ENCODE measurements around the gene CDH6.

The CDH6 gene

DNA sequence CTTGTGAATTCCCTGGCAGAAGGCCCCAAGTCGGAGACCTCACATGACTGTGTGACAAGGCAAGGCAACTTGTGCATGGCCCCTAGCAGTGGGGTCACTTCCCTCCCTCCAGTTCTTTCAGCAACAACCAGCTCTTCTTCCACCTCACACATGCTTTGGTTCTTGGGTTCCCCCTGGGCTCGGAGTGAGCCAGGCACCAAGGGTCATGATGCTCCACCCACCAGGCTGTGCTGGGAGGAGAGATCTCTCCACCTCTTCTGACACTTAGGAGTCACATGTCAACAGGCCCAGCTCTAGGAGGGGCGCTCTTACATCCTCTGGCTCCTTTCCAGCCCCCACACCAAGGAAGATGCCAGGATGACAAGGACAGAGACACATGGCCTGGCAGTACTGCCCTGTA lies 56.7 kb downstream of the CDH6 start:
- DNase-seq (ENCODE audit: low read depth in 2 of 2): no peak

DNA sequence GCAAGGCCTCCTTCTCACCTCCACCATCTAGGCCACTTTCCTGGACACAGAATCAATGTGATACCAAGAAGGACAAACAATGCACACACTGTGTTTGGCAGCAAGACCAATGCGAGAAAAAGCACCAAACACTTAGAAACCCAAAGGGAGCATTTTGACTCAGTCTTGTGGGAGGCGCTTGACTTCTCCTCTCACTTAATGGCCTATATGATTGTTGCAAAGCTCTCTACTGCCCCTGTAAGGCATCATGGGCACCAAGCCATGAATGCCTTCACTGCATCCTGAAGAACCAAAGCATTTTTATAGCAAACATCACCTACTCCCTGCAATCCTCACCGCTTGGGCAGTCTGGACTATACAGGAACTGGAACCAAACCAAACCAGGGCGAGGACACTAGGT lies 57.5 kb downstream of the CDH6 start:
- DNase-seq (ENCODE audit: low read depth in 2 of 2): no peak

DNA sequence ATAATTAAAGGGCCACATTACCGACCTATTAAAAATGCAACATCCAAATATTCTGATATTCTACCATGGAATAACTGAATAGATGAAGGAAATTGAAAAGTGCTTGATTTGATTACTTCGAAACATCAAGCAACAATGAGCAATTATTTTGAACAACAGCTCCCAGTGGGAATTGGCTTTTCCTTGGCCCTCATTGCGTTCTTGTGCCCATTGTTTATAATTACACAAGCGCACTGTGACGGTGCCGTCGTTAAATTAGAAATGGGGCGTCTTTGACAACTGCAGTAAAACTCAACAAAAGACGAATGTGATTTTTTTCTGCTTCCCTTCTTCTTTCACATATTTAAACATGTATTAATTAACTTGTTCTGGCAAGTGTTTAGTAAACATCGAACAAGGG lies 61.6 kb downstream of the CDH6 start:
- no peak for DNase-seq (ENCODE audit: low read depth in 2 of 2)

DNA sequence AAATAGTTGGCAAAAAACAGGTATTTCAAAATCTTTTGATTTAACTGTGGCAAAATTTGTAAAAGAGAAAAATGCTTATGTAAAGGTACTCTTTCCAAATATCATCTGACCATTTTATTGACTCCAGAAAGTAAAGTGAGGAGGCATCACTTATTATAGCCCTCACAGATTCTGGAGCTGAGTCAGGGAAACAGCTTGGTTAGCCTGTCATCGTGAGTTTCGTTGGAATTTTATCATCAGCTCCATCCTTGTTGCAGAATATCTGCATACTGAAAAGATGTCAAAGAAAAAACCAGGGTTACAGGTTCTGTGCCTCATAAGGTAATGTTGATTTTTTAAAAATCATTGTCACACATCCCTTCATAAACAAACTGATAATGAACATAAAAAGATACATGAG lies 74.8 kb downstream of the CDH6 start:
- no peak for DNase-seq (ENCODE audit: low read depth in 2 of 2)

DNA sequence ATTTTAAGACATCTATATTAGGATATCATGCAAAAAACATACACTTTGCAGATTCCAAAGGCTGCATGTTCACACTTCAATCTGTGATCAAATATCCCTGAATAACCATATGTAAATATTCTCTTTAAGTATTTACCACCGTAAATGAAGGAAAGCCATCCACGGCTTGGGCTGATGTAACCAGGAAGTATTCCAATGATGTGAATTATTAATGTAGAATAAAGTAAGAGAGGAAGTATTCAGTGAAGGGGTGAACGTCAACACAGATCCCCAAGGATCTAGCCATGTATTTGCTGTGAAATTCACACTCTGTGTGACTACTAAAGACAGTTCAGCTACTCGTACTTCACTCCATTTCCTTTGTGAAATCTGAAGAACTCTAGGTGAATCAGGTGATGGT lies 75.2 kb downstream of the CDH6 start:
- DNase-seq (ENCODE audit: low read depth in 2 of 2): no peak

DNA sequence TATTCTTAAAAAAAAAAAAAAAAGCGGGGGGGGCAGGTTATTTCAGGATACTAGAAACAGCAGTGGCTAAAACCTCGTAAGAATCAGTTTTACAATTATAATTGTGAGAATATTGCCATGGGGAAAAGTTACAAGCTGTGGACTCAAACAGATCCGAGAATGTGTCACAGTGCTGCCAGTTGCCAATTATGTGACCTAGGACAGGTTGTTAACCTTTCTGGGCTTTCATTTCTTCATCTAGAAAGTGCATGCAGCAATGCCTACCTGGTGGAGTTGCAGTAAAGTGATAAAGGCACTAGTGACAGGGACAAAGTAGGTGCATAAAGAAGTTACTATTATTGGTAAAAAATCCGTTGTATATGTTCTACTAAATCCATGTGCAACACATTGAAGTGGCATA lies 75.8 kb downstream of the CDH6 start:
- no peak for DNase-seq (ENCODE audit: low read depth in 2 of 2)

DNA sequence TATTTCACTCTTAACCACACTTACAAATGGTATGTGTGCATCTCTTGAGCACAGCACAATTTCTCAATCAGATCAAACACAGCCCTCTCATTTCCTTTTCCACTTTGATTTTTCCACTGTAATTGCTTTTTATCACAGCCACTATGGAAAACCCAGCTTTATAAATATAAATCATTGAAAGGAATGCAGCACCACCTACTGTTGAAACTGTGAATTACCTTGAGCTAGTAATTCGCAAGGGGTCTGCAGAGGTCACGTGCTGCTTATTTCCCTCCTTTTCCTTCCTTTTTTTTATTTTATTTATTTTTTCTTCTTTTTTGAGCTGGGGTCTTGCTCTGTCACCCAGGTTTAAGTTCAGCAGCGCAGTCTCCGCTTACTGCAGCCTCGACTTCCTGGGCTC lies 76.9 kb downstream of the CDH6 start:
- no peak for DNase-seq (ENCODE audit: low read depth in 2 of 2)

DNA sequence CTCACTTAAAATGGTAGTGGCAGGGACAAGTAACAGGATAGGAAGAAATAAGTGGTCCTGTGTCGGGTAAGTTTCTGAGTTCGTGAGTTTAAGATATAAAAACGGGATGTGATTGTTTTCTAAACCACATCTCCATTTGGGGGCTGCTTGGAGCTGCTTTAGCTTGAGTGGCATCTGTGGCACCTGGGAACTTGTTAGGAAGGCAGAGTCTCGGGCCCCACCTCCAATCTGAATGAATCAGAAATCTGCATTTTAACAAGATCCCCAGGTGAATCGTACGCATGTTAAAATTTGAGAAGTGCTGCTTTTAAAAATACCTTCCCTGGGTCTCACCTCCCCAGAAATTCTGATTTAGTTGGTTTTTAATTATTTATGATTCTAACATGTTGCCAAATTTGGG lies 78.1 kb downstream of the CDH6 start:
- no peak for DNase-seq (ENCODE audit: low read depth in 2 of 2)

DNA sequence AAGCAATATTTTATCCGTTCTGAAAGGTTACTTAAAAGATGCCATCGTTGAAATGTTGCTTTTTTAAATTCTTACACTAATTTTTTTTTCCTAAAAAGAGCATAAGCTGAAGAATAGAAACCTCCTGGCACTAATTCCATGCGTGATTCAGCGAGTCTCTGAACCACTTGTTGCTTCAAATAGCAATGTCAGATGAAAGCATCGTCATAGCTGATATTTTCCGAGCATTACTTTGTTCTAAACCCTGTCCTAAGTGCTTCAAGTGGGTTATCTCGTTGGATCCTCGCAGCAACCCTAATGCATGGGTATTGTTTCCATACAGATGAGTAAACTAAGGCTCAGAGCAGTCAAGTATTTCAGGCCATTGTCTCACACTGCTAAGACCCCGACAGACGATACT lies 79.7 kb downstream of the CDH6 start:
- DNase-seq (ENCODE audit: low read depth in 2 of 2): no peak

DNA sequence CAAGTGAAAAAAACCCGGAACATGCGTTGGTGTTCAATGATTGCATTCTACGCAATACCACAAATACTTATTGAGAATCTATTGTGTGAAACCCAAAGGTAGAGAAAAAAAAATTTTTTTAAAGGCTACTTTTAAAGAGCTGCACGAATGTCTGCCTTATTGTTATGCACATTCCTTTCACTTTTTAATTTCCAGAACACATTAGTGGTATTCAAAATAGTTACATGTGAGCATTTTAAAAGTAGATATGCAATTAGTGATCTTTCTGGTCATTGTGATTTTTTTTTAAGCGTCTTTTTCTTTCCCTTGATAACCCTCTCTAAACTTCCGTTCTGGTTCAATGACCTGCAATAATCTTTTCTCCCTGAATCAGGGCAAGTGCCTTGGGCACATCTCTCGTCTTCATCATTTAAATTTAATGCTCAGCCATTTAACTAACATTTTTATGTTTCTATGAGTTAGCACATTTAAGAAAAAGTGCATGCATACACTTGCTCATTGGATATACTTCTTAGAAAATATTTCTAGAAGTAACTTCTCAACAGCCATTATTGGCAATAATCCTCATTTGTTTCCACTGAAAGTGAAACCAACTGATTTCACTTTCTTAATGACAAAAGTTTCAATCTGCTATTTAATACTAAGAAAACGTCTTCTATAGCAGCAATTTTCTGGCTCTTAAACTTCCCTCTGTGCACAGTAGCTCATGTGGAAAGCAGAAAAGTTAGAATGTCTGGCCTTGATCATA lies 80.3 kb downstream of the CDH6 start:
- no peak for DNase-seq (ENCODE audit: low read depth in 2 of 2)

DNA sequence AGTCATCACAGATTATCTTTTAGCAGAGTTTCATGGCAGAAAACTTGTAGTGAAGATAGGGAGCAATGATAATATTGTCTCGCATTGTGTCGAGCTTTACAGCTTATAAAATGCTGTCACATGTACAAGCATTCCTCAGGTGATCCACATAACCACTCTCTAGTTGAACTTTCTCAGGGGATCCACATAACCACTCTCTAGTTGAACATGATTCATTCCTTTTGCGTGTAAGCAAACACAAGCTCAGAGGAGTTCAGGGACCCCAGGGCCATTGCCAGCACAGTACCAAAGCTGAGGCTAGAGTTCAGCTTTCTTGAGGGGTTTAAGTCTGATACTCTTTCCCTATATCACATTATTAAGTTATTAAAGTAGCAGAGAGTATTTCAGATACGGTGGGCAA lies 86.7 kb downstream of the CDH6 start:
- DNase-seq (ENCODE audit: low read depth in 2 of 2): no peak

DNA sequence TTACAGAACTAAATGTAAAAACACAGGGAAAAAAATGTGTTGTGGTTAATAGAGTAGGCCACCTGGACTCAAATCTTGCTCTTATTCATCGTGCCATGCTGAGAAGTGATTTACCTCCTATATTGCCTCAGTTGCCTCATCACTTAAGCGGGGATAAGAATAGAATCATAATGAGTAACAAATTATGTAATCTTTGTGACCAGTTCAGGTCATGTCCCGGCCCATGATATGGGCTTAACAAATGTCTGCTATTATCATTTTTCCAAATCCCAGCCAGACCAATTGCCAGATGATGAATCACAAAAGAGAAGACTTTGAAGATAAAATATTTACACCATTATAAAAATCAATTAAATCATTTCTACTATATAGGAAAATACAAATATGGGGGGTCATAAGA lies 89.8 kb downstream of the CDH6 start:
- no peak for DNase-seq (ENCODE audit: low read depth in 2 of 2)

DNA sequence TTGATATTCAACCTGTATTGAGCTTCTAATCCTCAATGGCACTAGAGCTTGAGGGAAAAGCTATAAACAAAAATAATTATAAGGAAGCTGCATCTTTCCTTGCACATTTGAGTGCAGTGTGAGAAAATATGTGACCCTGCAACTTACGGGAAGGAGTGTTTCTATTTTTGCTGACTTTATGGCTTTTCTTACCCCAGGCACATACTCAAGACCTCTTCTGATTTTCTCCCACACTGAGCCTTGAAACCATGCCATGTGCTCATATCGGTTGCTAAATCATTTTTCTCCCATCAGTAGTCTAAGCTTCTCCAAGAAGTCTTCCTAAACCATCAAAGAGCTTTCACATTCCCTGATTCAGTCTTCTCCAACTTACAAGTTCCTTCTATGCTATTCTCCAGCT lies 91.5 kb downstream of the CDH6 start:
- DNase-seq (ENCODE audit: low read depth in 2 of 2): no peak

DNA sequence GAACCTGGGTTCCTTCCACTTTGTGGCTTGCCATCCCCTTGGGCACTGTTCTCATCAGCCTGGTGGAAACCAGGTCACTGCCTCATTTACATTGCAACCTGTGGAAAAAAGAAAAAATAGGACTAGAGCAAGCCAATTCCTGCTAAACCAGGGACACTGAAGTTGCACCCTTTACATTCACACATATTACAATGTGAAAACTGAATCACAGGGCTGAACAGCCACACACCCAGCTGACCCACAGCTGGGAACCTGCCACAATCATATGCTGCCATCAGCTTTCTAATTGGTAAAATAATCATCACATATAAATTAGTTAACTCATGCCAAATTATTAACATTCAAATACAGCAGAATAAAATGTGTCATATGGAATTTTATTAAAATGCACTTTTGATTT lies 94.5 kb downstream of the CDH6 start:
- no peak for DNase-seq (ENCODE audit: low read depth in 2 of 2)

DNA sequence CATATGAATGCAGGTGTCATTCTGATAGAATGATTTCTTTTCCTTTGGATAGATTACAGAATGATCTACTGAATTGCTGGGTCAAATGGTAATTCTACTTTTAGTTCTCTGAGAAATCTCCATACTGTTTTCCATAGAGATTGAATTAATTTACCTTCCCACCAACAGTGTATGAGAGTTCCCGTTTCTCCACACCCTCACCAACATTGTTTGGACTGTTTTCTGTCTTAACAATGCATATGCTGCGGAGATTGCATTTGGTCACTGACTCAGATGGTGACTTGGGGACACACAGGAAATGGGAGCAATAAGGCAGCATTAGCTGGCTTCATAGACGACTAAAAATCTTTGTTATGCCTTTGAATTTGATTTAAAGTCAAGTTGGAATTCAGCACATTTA lies 95.9 kb downstream of the CDH6 start:
- no peak for DNase-seq (ENCODE audit: low read depth in 2 of 2)

DNA sequence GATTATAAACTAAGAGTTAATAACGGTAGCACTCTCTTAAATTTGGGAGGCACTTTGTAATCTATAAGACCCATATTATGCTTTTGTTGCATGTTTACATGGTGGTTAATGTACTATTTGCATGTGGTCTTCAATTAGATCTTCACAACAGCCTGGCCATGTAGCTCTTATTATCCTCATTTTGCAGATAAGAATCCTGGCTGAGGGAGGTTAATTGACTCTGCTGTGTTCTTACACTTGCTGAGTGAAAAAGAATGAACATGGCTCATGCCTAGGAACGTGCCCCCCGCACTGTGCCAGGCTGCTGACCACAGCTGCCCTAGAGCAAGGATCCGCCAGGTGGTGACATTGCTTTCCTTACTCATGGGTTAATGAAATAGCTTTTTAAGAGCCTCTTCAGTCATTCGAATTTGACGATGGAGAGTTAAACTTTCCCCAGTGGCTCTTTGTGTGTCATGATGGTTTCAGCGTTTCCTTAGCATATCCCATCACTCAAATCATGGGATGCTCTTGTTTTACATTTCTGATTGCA lies 97.9 kb downstream of the CDH6 start:
- no peak for DNase-seq (ENCODE audit: low read depth in 2 of 2)

DNA sequence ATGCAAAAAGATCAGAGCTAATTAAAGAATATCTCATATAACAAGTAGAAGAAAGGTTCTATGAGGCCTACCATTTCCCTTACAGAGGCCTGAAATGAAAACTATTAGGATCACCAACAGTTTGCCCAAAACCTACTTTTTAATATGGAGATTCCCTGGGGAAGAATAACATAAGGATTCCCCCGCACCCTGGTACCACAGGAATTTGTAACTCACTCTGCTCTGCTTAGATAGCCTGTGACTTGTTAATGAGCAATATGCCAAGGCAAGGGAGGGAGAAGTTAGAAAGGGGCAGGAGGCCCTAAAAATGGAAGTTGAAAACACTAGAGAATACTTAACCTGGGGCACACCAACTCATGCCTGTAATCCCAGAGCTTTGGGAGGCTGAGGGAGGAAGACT lies 107.0 kb downstream of the CDH6 start:
- DNase-seq (ENCODE audit: low read depth in 2 of 2): no peak

DNA sequence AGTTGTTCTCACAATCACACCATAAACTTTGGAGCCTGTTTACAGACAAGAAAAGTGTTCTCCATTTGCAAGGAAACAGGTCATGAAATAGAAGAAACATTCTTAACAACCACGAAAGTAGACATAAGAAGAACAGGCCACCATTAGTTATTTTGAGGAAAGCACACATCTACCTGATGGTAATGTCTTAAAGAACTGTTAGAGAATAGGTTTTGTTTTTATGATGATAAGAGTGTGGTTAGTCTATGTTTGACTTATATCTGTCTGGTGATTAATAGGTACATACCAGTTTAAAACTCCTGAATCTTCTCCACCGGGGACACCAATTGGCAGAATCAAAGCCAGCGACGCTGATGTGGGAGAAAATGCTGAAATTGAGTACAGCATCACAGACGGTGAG lies 108.3 kb downstream of the CDH6 start:
- DNase-seq (ENCODE audit: low read depth in 2 of 2): no peak

DNA sequence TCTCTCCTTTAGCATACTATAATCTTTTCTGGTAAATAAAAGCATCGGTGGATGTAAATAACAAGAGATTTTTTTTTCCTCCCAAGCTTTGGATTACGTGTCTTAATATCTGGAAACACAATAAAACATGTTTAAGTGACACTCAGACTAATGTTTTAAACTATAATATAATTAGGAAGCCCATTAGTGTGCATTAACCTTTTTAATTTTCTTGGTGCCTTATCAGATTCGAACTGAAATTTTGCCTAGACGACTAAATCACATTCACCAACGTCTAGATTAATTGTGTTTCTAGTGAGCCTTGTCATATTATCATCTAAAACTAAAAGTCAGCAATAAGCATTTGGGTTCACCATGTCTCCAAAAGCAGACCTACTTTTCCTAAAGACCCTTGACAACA lies 110.2 kb downstream of the CDH6 start:
- DNase-seq (ENCODE audit: low read depth in 2 of 2): no peak

DNA sequence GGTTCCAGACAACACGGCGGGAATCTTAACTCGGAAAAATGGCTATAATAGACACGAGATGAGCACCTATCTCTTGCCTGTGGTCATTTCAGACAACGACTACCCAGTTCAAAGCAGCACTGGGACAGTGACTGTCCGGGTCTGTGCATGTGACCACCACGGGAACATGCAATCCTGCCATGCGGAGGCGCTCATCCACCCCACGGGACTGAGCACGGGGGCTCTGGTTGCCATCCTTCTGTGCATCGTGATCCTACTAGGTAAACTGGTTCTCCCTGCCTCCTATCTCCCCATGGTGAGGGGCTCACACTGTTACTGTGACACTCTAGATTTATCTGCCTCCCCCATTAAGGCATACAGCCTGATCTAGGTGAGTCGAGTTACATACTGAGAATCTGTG lies 124.2 kb downstream of the CDH6 start:
- no peak for DNase-seq (ENCODE audit: low read depth in 2 of 2)

DNA sequence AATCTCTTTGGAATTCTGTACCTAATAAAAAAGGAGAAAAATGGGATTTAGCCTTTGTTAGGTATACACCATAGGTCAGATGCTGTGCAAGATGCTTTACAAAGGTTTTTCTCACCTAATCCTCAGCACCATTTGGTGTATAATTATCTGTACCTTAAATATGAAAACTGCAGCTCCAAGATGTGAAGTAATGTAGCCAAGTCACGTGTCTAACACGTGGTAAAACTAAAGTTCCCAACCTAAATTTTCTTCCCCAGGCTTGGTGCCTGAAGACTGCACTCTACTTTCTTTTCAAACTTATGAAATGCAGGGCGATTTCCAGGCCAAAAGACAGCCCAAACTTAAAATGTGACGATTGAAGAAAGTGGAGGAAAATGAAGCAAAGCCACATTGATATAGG lies 125.8 kb downstream of the CDH6 start:
- DNase-seq (ENCODE audit: low read depth in 2 of 2): no peak

DNA sequence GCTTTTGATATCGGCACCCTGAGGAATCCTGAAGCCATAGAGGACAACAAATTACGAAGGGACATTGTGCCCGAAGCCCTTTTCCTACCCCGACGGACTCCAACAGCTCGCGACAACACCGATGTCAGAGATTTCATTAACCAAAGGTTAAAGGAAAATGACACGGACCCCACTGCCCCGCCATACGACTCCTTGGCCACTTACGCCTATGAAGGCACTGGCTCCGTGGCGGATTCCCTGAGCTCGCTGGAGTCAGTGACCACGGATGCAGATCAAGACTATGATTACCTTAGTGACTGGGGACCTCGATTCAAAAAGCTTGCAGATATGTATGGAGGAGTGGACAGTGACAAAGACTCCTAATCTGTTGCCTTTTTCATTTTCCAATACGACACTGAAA lies 129.5 kb downstream of the CDH6 start:
- no peak for DNase-seq (ENCODE audit: low read depth in 2 of 2)

DNA sequence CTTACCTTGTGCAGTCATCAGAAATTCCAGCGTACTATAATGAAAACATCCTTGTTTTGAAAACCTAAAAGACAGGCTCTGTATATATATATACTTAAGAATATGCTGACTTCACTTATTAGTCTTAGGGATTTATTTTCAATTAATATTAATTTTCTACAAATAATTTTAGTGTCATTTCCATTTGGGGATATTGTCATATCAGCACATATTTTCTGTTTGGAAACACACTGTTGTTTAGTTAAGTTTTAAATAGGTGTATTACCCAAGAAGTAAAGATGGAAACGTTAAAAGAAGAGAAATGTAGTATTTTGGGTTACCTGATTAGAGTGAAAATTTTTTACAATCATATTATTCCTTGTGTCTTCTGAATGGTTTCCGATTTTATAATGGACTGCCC lies 131.4 kb downstream of the CDH6 start:
- DNase-seq (ENCODE audit: low read depth in 2 of 2): no peak

DNA sequence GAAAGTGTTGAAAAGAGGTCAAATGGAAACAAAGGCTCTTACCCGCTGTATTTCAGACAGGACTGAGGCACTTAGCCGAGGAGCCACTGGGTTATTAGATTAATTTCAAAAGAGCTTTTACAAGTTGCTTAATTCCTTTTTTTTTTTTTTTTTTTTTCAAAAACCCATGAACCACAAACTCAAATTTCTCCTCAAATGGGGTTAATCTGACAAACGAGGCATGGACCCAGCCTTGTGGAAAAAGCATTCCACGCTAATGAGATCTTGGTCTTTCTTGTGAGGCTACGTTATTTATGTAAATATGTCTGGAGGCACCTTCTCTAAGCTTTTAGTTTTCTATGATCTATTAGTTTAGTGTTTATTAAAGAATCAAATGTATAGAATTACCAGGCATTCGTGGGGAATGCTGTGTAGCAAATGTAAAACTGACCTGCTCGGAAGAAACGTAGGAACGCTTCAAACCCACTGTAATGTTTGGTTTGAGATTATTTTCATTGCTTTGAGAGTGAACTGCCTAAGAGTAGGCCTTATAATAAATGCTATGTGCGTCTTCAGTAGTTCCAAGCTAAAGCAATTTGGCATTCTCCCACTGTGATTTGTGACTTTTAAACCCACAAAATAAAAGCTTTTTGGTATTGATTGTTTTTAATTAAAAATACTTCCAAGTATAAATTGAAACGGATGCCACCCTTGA lies 134.7 kb downstream of the CDH6 start:
- no peak for DNase-seq (ENCODE audit: low read depth in 2 of 2)
